ENCODE data around the gene ABHD16A. TPM values are rescaled to one million over a fixed set of nuclear protein-coding genes. Genes with fewer than 3 reads are reported as not detected.

Gene ABHD16A
- total and polyA plus RNA-seq, 4 donors = 26.6 to 59.4 (median 34.9) TPM

GRCh38 chr6:31643818-31644454 lies 59.2 kb downstream of the ABHD16A start:
- WGBS = 62% methylated on average over 17 of the region's 17 CpGs
- no peak overlapping the region for H3K9ac ChIP-seq (ENCODE audit: low read depth in 1 of 2, low read length in 2 of 2)
- H3K27ac ChIP-seq (ENCODE audit: low read depth in 1 of 2, low read length in 2 of 2) = no peak overlapping the region

GRCh38 chr6:31642798-31643570 lies 60.1 kb downstream of the ABHD16A start:
- TF ChIP-seq TAF1 (conservative IDR thresholded peaks at IDR 0.05) (no peak), HNF4A (conservative IDR thresholded peaks at IDR 0.05) (peak; percentile 25), FOXA2 (IDR thresholded peaks at IDR 0.05) (no peak), REST (IDR thresholded peaks at IDR 0.05) (no peak), SP1 (IDR thresholded peaks at IDR 0.05) (peak; percentile 10)
- no peak for DNase-seq (ENCODE audit: low spot score)
- 74% methylated on average over 6 of the region's 6 CpGs for WGBS
- Histone ChIP-seq H3K9me3 (ENCODE audit: control insufficient read depth in 4 of 4, low read length in 3 of 4) (no peaks in the 10 kb centered on the region), H3K27ac (ENCODE audit: low read depth in 1 of 2, low read length in 2 of 2) (no peak overlapping the region), H3K4me1 (ENCODE audit: control insufficient read depth in 4 of 4, insufficient read depth in 4 of 4, low read length in 3 of 4) (peaks cover 0 to 25% (median 19%) of the 10 kb centered on the region in 4 donors), H3K4me3 (ENCODE audit: low read depth in 1 of 3, low read length in 3 of 3) (no peak overlapping the region), H3K9ac (ENCODE audit: low read depth in 1 of 2, low read length in 2 of 2) (no peak overlapping the region), H3K27me3 (ENCODE audit: control insufficient read depth in 4 of 4, insufficient read depth in 4 of 4, low read length in 3 of 4) (no peaks in the 10 kb centered on the region), H3K36me3 (ENCODE audit: control insufficient read depth in 4 of 4, insufficient read depth in 3 of 4, low read depth in 1 of 4, low read length in 3 of 4) (peaks cover 31 to 87% (median 66%) of the 10 kb centered on the region in 4 donors)

More at GRCh38 chr6:31643818-31644454, 59.2 kb downstream of the ABHD16A start:
- no peaks in the 10 kb centered on the region for H3K27me3 ChIP-seq (ENCODE audit: control insufficient read depth in 4 of 4, insufficient read depth in 4 of 4, low read length in 3 of 4)
- no peak overlapping the region for H3K4me3 ChIP-seq (ENCODE audit: low read depth in 1 of 3, low read length in 3 of 3)
- no peak for DNase-seq (ENCODE audit: low spot score)
- peaks cover 0 to 25% (median 19%) of the 10 kb centered on the region in 4 donors for H3K4me1 ChIP-seq (ENCODE audit: control insufficient read depth in 4 of 4, insufficient read depth in 4 of 4, low read length in 3 of 4)
- H3K36me3 ChIP-seq (ENCODE audit: control insufficient read depth in 4 of 4, insufficient read depth in 3 of 4, low read depth in 1 of 4, low read length in 3 of 4) = peaks cover 36 to 90% (median 72%) of the 10 kb centered on the region in 4 donors
- TF ChIP-seq HNF4A (conservative IDR thresholded peaks at IDR 0.05) = peak; percentile 45 to 57
- TF ChIP-seq RAD21 (IDR thresholded peaks at IDR 0.05) = peak; percentile 51 to 69
- no peak for TF ChIP-seq RXRA (IDR thresholded peaks at IDR 0.05)
- no peak for TF ChIP-seq ATF3 (IDR thresholded peaks at IDR 0.05)
- TF ChIP-seq YY1 (IDR thresholded peaks at IDR 0.05) = no peak
- no peak for TF ChIP-seq GABPA (IDR thresholded peaks at IDR 0.05 in 1 of 2, conservative IDR thresholded peaks at IDR 0.05 in 1 of 2)
- TF ChIP-seq CTCF (IDR thresholded peaks at IDR 0.05; ENCODE audit: low read depth, low read length, missing input control) = peak; percentile 11
- no peaks in the 10 kb centered on the region for H3K9me3 ChIP-seq (ENCODE audit: control insufficient read depth in 4 of 4, low read length in 3 of 4)

All from liver (tissue), 9 donors.